ENCODE results near the gene OPRM1. TPM values are rescaled to one million over a fixed set of nuclear protein-coding genes. Genes with fewer than 3 reads are reported as not detected.

The OPRM1 gene
- total and polyA plus RNA-seq, 2 donors from 2014 or later, result not detected

DNA sequence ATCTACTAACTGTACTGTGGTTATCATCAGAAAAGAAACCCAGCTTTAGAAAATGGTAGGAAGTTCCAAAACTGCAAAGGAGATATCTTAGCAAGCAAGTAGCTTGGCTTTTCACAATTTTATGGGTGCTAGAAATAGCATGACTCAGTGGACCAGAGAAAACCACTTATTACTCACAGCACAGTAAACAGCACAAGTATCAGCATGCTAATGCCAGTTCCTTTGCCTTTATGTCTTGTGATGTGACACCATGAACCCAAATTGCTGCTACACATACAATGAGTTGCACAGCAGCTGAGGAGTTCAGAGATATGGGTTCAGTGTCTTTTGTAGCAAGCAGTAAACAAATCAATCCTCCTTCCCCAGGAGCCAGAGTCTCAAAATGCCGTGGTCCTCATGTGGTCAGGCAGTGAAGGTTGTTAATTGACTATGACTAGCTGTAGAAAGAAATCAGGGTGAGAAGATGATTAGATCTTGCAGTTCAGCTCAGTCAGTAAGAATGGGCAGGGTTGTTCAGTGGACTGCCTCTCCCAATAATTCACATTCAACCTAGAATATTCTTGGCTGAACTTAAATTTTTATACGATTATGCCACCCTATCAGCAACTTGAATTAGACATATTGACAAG is 73.3 kb downstream of the OPRM1 start:
- FAIRE-seq (no peak), DNase-seq (no peak)
- H3K27me3 ChIP-seq (ENCODE audit: control insufficient read depth, insufficient read depth, low read length), result no peaks in the 10 kb centered on the region
- H3K27ac ChIP-seq (ENCODE audit: low read depth in 2 of 2, low read length in 2 of 2), result no peak overlapping the region
- no peak overlapping the region for H3K4me3 ChIP-seq (ENCODE audit: low read length in 3 of 3)
- H3K4me1 ChIP-seq (ENCODE audit: control insufficient read depth in 2 of 3, insufficient read depth in 2 of 3, low read depth in 1 of 3, low read length in 3 of 3), result no peaks in the 10 kb centered on the region
- intact Hi-C loops (cut with DNase I), result no loop called here
- no peaks in the 10 kb centered on the region for H3K9me3 ChIP-seq (ENCODE audit: control insufficient read depth in 2 of 3, insufficient read depth in 1 of 3, low read length in 3 of 3)
- TF ChIP-seq, protein P1, sequence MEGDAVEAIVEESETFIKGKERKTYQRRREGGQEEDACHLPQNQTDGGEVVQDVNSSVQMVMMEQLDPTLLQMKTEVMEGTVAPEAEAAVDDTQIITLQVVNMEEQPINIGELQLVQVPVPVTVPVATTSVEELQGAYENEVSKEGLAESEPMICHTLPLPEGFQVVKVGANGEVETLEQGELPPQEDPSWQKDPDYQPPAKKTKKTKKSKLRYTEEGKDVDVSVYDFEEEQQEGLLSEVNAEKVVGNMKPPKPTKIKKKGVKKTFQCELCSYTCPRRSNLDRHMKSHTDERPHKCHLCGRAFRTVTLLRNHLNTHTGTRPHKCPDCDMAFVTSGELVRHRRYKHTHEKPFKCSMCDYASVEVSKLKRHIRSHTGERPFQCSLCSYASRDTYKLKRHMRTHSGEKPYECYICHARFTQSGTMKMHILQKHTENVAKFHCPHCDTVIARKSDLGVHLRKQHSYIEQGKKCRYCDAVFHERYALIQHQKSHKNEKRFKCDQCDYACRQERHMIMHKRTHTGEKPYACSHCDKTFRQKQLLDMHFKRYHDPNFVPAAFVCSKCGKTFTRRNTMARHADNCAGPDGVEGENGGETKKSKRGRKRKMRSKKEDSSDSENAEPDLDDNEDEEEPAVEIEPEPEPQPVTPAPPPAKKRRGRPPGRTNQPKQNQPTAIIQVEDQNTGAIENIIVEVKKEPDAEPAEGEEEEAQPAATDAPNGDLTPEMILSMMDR (IDR thresholded peaks at IDR 0.05; ENCODE audit: borderline replicate concordance, extremely low read depth, insufficient read depth), result no peak
- H3K9ac ChIP-seq (ENCODE audit: low read length in 3 of 3), result no peak overlapping the region
- no peaks in the 10 kb centered on the region for H3K36me3 ChIP-seq (ENCODE audit: control insufficient read depth in 2 of 3, insufficient read depth in 3 of 3, low read length in 3 of 3)

DNA sequence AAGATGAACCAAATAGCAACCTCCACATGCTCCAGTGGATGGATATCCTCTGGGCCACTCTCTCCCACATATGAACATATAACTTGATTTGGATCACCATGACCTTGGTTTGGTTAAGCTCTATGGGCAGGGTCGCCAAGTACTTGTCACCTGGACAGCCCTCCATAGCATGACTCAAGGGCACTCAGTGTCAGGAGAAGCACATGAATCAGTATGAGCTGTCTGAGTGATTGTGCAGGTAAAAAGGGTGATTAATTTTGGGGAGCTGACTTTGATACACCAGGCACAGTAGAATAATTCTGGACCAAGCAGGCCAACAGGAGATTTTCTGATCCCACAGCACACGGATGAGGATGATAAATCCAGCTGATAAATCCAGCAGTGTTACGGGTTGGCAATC is 74.4 kb downstream of the OPRM1 start:
- Histone ChIP-seq H3K27ac (ENCODE audit: low read depth in 2 of 2, low read length in 2 of 2) (no peak overlapping the region), H3K4me3 (ENCODE audit: low read length in 3 of 3) (no peak overlapping the region), H3K9me3 (ENCODE audit: control insufficient read depth in 2 of 3, insufficient read depth in 1 of 3, low read length in 3 of 3) (no peaks in the 10 kb centered on the region), H3K9ac (ENCODE audit: low read length in 3 of 3) (no peak overlapping the region), H3K4me1 (ENCODE audit: control insufficient read depth in 2 of 3, insufficient read depth in 2 of 3, low read depth in 1 of 3, low read length in 3 of 3) (no peaks in the 10 kb centered on the region), H3K36me3 (ENCODE audit: control insufficient read depth in 2 of 3, insufficient read depth in 3 of 3, low read length in 3 of 3) (no peaks in the 10 kb centered on the region), H3K27me3 (ENCODE audit: control insufficient read depth, insufficient read depth, low read length) (no peaks in the 10 kb centered on the region)
- intact Hi-C loops (cut with DNase I), result no loop called here
- TF ChIP-seq, protein P1 (IDR thresholded peaks at IDR 0.05; ENCODE audit: borderline replicate concordance, extremely low read depth, insufficient read depth), result no peak
- FAIRE-seq (no peak), DNase-seq (no peak)

DNA sequence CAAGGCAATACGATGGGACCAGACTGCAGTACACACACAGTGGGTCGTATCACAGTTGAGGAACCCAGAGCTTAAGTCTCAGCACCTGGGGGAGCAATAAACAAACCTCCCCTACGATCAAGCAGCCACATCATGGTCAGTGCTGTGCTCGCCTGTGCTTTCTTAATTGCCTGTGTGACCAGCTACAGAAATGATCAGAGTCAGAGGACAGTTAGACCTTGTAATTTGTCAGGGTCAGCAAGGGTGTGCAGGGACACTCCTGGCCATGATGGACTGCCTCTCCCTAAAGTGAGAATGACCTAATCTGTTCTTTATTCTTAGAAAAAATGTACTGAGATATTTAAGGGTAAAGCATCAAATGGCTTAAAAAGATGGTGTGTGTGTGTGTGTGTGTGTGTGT is 78.4 kb downstream of the OPRM1 start:
- H3K27me3 ChIP-seq (ENCODE audit: control insufficient read depth, insufficient read depth, low read length), result no peaks in the 10 kb centered on the region
- no peak overlapping the region for H3K4me3 ChIP-seq (ENCODE audit: low read length in 3 of 3)
- peaks cover 0 to 4% (median 0%) of the 10 kb centered on the region in 3 donors for H3K9me3 ChIP-seq (ENCODE audit: control insufficient read depth in 2 of 3, insufficient read depth in 1 of 3, low read length in 3 of 3)
- FAIRE-seq, result no peak
- intact Hi-C loops (cut with DNase I), result no loop called here
- no peaks in the 10 kb centered on the region for H3K36me3 ChIP-seq (ENCODE audit: control insufficient read depth in 2 of 3, insufficient read depth in 3 of 3, low read length in 3 of 3)
- no peaks in the 10 kb centered on the region for H3K4me1 ChIP-seq (ENCODE audit: control insufficient read depth in 2 of 3, insufficient read depth in 2 of 3, low read depth in 1 of 3, low read length in 3 of 3)
- TF ChIP-seq, protein P1 (IDR thresholded peaks at IDR 0.05; ENCODE audit: borderline replicate concordance, extremely low read depth, insufficient read depth), result no peak
- no peak overlapping the region for H3K27ac ChIP-seq (ENCODE audit: low read depth in 2 of 2, low read length in 2 of 2)
- no peak overlapping the region for H3K9ac ChIP-seq (ENCODE audit: low read length in 3 of 3)
- no peak for DNase-seq
